HUDEP-2 (cell line): ENCODE measurements around the gene CSTF3.
A peak's percentile ranks its signal among the peaks of the same experiment; 100 is the strongest.
"Not testable (repeated sequence)": the region's sequence is repeated elsewhere in the genome, so short reads cannot be mapped to it uniquely, and the experiment has no call there.

Experiments
- DNase-seq, 76 experiments: peaks; one replicate each; lab custom pipeline; 2025; ENCODE audit not compliant: unreplicated experiment in 76 of 76; lab: John Stamatoyannopoulos, UW

Gene CSTF3

DNA sequence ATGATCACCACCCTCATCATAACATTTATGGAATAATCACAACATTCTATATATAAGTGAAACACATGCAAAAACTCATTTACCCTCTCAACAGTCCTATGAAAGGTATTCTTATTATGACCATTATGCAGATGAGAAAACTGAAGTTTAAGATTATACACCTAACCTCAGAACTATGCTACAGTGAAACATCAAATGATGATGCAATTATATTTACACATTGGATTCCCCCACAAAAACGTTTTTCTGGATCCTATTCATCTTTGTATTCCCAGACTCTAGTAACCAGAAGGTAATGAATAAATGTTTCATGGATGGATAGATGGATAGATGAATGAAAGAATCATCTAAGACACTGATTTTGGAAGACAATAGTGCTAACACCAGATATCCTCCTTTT is 67.1 kb downstream of the CSTF3 start:
- DNase-seq, result no peak

DNA sequence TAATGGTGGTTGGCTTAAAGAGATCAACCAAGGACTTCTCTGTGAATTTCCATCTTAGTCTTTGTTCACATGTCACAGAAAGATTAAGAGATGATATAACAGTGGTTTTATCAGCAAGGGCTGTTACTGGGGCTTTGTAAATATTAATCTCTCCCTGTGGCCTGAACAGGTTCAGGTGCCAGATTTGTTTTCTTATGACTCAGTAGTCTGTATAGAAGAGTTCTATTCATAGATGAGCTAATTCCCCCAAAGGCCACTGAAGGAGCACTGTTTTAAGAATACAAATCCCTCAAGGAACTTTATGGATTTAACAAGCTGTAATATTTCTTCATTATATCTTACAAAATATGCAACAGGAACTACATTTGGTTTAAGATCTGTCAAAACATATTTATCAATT is 71.5 kb downstream of the CSTF3 start:
- DNase-seq, result no peak

DNA sequence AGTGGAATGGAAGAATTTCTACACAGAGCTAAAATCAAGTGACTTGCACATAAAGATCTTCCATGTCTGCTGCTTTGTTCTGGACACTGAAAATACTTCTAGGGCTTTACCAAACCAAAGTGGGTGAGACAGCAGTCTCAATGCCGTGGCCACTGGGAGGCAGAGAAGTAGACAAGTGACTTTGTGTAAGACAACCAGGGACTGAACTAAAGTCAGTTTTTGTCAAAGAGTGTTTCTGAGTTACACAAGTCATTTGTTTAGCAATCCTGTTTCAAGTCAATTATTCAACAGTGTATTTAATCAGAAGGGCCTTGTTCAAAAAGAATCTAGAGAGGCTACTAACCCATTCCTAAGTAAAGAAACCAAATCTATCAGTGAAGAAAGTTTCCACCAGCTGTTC is 75.3 kb downstream of the CSTF3 start:
- peak in 1 of 76 experiments; percentile 2 for DNase-seq

DNA sequence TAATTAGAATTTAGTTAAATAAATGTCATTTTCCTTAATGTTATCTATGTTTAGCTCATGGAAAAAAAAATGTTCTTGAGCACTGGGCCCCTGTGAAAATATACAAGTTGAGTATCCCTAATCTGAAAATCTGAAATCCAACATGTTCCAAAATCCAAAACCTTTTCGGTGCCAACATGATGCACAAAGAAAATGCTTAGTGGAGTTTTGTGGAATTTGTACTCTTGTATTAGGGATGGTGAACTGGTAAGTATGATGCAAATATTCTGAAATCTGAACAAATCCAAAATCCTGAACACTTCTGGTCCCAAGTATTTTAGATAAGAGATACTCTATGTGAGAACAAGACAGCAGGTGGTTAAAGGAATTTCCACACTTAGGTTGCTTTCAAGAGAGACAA is 77.4 kb downstream of the CSTF3 start:
- DNase-seq, result no peak

DNA sequence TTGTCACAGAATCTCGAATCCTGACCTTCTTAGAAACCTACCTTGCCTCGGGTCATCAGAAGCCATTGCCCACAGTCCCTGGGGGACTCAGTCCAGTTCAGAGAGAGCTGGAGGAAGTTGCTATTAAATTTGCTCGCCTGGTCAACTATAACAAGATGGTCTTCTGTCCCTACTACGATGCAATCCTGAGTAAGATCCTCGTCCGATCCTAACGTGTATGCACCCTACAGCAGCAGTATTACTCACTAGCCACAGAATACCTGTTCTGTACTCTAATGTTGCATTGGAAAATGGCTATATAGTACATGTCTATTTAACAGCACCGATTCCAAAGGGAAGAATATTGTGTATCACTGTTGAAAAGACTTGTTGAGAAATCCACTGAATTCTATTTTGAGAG is 88.8 kb downstream of the CSTF3 start:
- no peak for DNase-seq

DNA sequence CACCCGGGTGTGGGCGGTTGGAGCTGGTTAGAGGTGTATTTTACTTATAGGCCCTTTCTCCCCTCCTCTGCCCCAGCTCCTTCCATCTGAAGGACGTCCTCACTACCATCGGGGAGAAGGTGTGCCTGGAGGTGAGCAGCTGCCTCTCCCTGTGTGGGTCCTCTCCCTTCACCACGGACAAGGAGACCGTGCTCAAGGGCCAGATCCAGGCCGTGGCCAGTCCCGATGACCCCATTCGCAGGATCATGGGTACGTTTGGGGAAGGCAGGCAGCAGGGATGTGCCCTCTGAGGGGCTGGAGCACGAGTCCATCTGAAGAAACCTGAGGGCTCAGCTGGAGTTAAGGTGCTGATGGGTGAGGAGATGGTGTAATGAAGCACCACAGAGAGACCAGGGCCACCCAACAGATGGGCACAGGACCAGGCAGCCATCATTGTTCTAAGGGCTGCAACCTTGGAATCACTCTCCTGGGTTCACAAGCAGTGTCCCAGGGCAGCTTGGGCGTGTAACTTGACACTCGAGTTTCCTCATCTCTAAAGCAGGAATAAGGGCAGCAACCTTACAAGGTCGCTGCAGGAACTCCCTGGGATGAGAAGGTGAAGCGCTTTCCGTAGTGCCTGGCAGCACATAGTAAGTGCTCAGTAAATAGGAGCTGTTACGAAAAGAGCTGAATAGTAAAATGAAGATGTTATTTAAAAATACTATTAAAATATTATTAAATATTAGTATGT is 92.5 kb downstream of the CSTF3 start:
- DNase-seq, result no peak

DNA sequence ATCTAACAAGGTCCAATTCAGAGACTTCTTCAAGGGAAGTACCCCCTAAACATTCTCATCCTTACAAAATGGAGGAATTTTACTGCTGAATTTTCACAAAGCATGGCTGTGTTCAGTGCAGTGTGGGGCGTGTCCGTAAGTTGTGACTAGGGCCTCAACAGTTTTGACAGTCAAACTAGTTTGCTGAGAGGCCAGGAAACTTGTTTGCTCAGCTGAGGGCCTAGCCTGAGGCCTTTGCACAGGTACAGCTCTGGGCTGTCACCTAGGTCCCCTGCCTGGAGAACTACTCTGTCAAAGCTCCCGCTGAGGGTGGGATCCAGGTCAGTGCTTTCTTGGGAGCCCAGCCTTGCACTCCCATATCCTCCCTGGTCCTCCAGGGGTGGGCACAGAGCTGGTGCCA is 94.0 kb downstream of the CSTF3 start:
- DNase-seq, result no peak

DNA sequence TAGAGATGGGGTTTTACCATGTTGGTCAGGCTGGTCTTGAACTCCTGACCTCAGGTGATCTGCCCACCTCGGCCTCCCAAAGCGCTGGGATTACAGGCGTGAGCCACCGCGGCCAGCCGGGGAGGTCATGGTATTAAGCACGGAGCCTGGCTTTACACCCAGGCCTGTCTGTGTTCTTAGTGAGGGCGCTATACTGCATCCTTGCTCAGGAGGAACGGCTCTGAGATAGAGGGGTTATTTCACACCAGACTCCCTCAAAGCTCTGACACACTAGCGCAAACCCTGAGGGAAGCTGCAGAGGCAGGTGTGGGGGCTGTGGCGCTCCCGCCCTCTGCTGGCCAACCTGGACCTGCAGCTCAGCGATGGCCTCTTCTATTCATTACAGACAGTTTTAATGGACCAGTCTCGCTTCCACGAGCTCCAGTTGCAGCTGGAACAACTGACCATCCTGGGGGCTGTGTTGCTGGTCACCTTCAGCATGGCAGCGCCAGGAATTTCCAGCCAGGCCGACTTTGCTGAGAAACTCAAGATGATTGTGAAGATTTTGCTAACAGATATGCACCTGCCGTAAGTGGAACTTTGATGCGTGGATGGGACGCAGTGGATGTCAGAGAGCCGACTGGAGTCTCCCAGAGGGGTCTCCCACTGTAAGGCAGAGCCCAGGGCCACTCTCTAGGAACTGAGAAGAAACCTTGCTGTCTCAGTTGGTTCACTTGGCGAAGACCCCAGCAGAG is 95.7 kb downstream of the CSTF3 start:
- DNase-seq, result peak in 49 of 76 experiments; percentile 2 to 67 (median 37)

DNA sequence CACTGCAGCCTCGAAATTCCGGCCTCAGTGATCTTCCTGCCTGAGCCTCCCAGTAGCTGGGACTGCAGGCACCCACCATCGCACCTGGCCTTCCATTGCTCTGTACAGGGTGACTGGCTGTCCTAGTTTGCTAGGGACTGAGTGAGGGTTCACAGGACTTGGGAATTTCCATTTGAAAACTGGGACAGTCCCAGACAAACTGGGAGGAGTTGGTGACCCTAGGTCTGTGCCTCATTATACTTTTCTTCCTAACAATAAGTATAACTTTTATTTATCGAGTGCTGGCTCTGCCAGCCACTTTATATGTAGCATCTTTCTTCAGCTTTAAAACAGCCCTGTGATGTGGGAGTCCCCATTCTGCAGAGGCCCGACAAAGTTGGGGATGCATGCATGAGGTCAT is 96.4 kb downstream of the CSTF3 start:
- no peak for DNase-seq

DNA sequence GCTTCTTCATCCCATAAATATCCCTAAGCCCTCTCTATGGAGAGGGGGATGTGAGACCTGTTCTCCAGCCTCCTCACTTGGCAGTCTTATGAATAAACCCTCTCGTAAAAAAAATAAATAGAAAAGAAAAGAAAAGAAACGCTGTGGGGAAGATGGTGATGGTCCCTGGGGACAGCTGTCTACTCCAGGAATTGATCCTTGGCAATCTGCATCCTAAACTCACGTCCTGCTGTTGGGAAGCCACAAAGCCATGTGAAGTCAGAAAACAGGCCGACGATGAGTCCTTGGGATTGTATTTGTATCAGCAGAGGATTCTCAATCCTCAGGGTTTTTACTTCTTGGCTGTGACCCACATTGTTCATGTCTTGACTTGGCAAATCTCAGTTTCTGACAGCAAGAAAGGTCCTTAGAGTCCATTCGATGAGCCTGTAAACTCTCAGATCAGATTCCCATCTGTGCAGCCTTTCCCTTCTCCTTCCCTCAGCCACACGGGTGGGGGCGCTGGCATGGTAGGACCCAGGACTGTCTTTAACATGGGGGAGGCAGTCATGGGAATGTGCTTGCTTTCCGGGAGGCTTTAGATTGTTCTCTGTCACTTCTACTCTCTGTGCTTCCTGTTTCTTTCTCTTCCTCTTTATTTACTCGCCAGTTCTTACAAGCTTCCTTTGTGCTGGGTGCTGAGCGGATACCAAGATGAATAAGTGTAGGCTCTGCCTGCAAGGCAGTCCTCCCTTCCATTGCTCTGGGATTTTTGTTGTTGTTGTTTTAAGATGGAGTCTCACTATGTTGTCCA is 97.1 kb downstream of the CSTF3 start:
- DNase-seq, result no peak

DNA sequence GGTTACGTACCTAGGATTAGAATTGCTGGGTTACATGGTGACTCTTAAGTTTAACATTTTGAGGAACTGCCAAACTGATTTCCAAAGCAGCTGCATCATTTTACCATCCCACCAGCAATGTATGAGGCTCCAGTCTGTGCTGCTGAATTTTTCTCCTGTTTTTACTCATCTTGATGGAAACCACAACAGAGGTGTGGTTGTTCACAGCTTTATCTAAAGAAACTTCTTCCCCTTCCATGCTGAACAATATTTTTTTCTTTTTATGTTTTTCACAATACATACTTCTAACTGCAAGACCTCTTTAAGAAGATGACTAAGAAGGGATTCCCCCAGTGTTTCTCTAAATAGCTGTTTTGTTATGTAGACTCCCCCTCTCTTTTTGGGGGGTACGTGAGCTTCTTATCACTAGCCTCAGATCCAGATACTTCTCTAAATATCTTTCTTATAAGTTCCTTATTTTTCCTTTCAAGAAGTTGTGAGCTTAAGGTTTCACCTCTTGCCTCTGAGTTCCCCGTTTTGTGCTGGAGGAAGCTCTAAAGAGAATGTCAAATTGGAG is 97.9 kb downstream of the CSTF3 start:
- no peak for DNase-seq

DNA sequence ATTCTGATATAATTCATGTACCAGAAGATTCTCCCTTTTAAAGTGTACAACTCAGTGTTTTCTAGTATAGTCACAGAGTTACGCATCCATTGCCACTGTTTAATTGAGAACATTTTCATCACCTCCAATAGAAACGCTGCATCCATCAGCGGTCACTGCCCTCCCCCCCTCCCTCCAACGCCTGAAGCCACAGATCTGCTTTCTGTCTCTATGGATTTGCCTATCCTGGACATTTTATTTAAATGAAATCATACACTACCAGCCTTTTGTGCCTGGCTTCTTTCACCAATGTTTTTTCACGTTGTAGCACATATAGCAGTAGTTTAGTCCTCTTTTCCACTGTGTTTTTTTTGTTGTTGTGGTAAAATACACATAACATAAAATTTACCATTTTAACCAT is 99.1 kb downstream of the CSTF3 start:
- no peak for DNase-seq

DNA sequence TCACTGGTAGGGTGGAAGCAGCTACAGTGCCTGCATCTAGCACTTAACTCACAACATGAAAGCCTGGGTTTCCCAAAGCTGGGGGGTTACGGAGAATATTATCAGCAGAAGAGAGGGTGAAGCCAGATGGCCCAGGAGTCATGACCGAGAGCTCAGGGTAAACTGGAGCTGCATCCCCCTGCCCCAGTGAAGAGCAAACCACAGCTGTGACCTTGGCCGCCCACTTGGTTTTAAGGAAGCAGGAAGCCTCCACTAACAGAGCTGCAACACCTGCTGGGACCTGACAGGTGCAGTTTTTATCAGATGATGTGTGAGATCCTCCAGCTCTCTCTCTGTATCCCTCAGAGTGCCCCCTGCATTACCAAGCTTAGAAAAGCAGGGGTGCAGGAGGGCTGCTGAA is 101.0 kb downstream of the CSTF3 start:
- no peak for DNase-seq

DNA sequence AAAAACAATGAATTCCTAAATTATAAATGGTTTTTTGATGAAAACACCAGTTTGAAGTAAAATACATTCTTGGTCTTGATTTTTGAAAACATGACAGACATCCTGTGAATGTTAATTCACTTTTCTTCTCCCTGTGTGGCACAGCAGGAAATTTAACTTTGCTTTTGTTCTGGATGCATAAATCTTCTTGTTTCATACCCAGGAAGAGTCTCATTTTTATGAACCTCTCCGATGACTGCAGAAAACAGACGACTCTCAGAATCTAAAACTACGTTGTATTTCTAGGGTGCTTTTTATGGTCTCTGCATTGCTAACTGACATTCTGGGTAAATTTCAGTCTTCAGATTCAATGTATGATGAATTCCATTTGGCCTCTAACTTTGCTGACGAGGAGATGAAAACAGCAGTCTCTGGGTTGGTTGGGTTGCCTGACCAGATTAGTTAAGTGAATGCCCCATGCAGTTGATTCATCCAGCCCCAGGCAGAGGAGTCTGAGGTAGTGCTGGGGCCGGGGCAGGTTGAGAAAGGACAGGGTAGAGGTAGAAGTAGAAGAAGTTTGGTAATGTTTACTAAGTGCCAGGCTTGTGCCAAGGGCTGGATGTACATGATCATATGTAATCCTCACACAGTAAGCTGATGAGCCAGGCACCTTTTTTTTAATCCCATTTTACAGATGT is 101.8 kb downstream of the CSTF3 start:
- DNase-seq, result no peak

DNA sequence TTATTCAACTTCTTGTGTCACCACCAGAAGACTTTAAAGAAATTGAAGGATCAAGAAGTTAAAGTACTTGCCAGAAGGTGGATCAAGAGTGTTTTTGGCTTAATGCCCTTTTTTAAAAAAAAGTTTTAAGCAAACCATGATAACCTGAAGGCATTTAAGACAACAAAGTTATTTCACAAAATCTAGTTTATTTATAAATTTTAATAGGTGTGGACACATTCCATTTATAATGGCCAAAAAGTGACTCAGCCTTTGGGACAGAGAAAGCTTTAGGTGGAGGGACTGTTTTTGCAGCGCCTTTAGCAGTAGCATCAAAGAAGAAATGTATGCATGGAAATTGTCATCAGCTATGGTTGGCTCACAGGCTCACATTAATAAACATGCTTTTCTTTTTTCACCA is 104.0 kb downstream of the CSTF3 start:
- no peak for DNase-seq

DNA sequence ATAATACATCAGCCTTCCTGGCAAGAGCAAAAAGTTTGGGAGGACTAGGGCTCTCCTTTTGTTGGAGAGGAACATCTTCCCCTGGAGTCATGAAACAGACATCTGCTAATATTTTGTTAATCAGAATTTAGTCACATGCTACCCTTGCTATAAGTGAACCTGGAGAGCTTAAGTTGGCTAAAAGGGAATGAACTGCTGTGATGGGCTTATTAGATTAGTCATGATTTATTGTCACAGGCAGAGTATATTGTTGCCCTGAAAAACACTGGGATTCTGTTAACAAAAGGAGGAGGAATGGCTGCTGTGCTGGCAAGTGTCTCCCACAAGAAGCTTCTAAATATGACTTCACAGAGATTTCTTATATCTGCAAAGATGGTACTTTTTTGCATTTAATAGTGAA is 105.9 kb downstream of the CSTF3 start:
- DNase-seq, result no peak

DNA sequence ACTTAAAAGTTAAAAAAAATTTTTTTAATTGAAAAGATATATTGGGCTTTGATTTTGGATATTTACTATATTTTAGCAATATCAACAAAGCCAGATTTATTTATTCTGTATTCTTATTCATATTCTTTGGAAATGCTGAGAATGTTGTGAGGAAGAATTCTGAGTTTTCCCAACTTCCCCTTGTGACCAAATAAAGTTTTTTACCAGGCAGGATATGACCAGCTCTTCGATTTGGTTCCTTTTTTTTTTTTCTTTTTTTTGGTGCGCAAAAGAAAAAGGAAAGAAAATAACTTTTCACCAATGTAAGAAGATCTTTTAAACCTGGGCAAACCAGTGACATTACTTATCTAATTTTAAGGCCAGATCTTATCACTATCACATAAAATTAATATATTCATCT is 109.0 kb downstream of the CSTF3 start:
- no peak for DNase-seq

DNA sequence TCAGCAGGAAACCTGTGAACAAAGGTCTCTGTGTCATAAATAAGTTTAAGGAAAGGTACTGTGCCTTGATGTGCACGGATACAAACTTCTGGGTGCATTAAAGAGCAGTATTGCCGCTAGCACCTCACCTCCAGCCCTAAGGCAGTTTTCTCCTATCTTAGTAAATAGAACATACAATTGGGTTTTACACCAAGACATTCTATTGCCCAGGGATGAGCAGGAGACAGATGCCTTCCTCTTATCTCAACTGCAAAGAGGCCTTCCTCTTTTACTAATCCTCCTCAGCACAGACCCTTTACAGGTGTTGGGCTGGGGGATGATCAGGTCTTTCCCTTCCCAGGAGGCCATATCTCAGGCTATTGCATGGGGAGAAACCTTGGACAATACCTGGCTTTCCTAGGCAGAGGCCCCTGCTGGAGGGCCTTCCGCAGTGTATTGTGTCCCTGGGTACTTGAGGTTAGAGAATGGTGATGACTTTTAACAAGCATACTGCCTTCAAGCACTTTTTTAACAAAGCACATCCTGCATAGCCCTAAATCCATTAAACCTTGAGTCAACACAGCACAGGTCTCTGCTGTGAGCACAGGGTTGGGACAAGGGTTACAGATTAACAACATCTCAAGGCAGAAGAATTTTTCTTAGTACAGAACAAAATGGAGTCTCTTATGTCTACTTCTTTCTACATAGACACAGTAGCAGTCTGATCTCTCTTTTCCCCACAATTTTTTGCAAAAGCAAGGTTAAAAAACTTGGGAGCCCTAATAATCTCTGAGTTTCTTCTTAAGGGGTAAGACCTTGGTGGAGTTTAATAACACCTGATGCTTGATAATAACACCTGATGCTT is 111.5 kb downstream of the CSTF3 start:
- not testable (repeated sequence) for DNase-seq

DNA sequence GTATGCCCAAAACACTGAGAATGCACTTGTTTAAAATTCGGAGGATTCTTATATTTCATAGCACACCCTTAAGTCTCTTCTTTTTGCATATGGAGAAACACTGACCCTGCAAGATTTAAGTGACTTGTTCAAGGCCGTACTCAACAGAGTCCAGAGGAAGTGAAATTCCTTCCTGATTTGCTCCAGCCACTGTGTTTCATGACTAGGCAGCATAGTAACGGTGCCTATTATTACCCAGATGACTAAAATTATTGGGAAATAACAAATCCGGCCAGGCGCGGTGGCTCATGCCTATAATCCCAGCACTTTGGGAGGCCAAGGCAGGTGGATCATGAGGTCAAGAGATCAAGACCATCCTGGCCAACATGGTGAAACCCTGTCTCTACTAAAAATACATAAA is 112.6 kb downstream of the CSTF3 start:
- DNase-seq, result not testable (repeated sequence)
